ENCODE data around the gene DHRS1. TPM values are rescaled to one million over a fixed set of nuclear protein-coding genes. Genes with fewer than 3 reads are reported as not detected.
"Not testable (repeated sequence)": the region's sequence is repeated elsewhere in the genome, so short reads cannot be mapped to it uniquely, and the experiment has no call there.

DHRS1 gene
- total RNA-seq, 1 donor from 2014 or later, result 6.3 TPM

GRCh38 chr14:24251880-24252288, 47.7 kb downstream of the DHRS1 start:
- peak in 1 of 2 donors; percentile 53 for DNase-seq (ENCODE audit: low read depth in 2 of 2)

- no peak for DNase-seq (ENCODE audit: low read depth in 2 of 2)
These were observed 49.2 kb downstream of the DHRS1 start for GRCh38 chr14:24250354-24250753.

GRCh38 chr14:24249230-24250021, 50.2 kb downstream of the DHRS1 start:
- no peak for DNase-seq (ENCODE audit: low read depth in 2 of 2)

- DNase-seq (ENCODE audit: low read depth in 2 of 2), result no peak
These were observed 52.2 kb downstream of the DHRS1 start for GRCh38 chr14:24247422-24247821.

- DNase-seq (ENCODE audit: low read depth in 2 of 2), result no peak
These were observed 52.8 kb downstream of the DHRS1 start for GRCh38 chr14:24246765-24247212.

GRCh38 chr14:24245350-24245749, 54.2 kb downstream of the DHRS1 start:
- DNase-seq (ENCODE audit: low read depth in 2 of 2), result not testable (repeated sequence)

GRCh38 chr14:24243336-24243836, 56.2 kb downstream of the DHRS1 start:
- peak in 1 of 2 donors; percentile 50 for DNase-seq (ENCODE audit: low read depth in 2 of 2)

GRCh38 chr14:24241829-24242443, 57.6 kb downstream of the DHRS1 start:
- peak; percentile 91 to 95 for DNase-seq (ENCODE audit: low read depth in 2 of 2)

Other genes starting within 250 kb of the DHRS1 start
- under 0.01 TPM in 1 of 2 replicates, not detected in the other for gene CARMIL3, start 247.8 kb downstream of the DHRS1 start, total RNA-seq
- gene CPNE6, start 228.2 kb downstream of the DHRS1 start, total RNA-seq, result not detected in 2 replicates
- gene PCK2, start 205.5 kb downstream of the DHRS1 start, total RNA-seq, result 7.6 and 9.7 TPM in 2 replicates
- gene DCAF11, start 185.0 kb downstream of the DHRS1 start, total RNA-seq, result 59.9 and 77.8 TPM in 2 replicates
- gene NRL, start 184.8 kb downstream of the DHRS1 start, total RNA-seq, result 1.1 and 1.6 TPM in 2 replicates
- gene FITM1, start 169.1 kb downstream of the DHRS1 start, total RNA-seq, result 0.20 and 0.44 TPM in 2 replicates
- 114 TPM in 2 replicates for gene PSME1, start 163.6 kb downstream of the DHRS1 start, total RNA-seq
- 13.9 and 20.4 TPM in 2 replicates for gene EMC9, start 158.2 kb downstream of the DHRS1 start, total RNA-seq
- 114 and 139 TPM in 2 replicates for gene PSME2, start 153.2 kb downstream of the DHRS1 start, total RNA-seq
- gene RNF31, start 152.3 kb downstream of the DHRS1 start, total RNA-seq, result 21.1 and 23.2 TPM in 2 replicates
- 41.6 and 42.9 TPM in 2 replicates for gene IRF9, start 138.5 kb downstream of the DHRS1 start, total RNA-seq
- 1.1 and 1.2 TPM in 2 replicates for gene REC8, start 127.7 kb downstream of the DHRS1 start, total RNA-seq
- gene IPO4, start 111.0 kb downstream of the DHRS1 start, total RNA-seq, result 24.4 and 25.7 TPM in 2 replicates
- gene TM9SF1, start 104.3 kb downstream of the DHRS1 start, total RNA-seq, result 30.5 and 46.2 TPM in 2 replicates
- gene TSSK4, start 94.1 kb downstream of the DHRS1 start, total RNA-seq, result not detected in 2 replicates
- gene CHMP4A, start 86.3 kb downstream of the DHRS1 start, total RNA-seq, result 12.2 and 16.3 TPM in 2 replicates
- 8.3 and 13.7 TPM in 2 replicates for gene MDP1, start 83.7 kb downstream of the DHRS1 start, total RNA-seq
- gene NEDD8, start 67.4 kb downstream of the DHRS1 start, total RNA-seq, result 193 and 210 TPM in 2 replicates
- gene GMPR2, start 66.9 kb downstream of the DHRS1 start, total RNA-seq, result 87.6 and 109 TPM in 2 replicates
- 34.9 and 63.5 TPM in 2 replicates for gene TINF2, start 57.2 kb downstream of the DHRS1 start, total RNA-seq
- gene TGM1, start 36.6 kb downstream of the DHRS1 start, total RNA-seq, result under 0.01 and 0.20 TPM in 2 replicates
- gene RABGGTA, start 28.2 kb downstream of the DHRS1 start, total RNA-seq, result 11.8 and 17.3 TPM in 2 replicates
- 15.7 and 20.4 TPM in 2 replicates for gene NOP9, start 70 bp upstream of the DHRS1 start, total RNA-seq
- 1.3 and 2.6 TPM in 2 replicates for gene CIDEB, start 8.2 kb upstream of the DHRS1 start, total RNA-seq
- gene LTB4R2, start 10.4 kb upstream of the DHRS1 start, total RNA-seq, result 2.0 and 2.8 TPM in 2 replicates
- gene LTB4R, start 11.7 kb upstream of the DHRS1 start, total RNA-seq, result 2.0 and 2.2 TPM in 2 replicates
- 34.9 and 60.1 TPM in 2 replicates for gene ADCY4, start 35.3 kb upstream of the DHRS1 start, total RNA-seq
- 0.60 and 0.65 TPM in 2 replicates for gene RIPK3, start 40.2 kb upstream of the DHRS1 start, total RNA-seq
- gene NFATC4, start 68.4 kb upstream of the DHRS1 start, total RNA-seq, result 0.60 and 0.87 TPM in 2 replicates
- gene NYNRIN, start 99.2 kb upstream of the DHRS1 start, total RNA-seq, result 1.4 and 4.1 TPM in 2 replicates
- gene CBLN3, start 129.9 kb upstream of the DHRS1 start, total RNA-seq, result 0.20 and 0.22 TPM in 2 replicates
- gene KHNYN, start 130.2 kb upstream of the DHRS1 start, total RNA-seq, result 30.3 and 45.8 TPM in 2 replicates
- gene SDR39U1, start 143.0 kb upstream of the DHRS1 start, total RNA-seq, result 6.5 and 7.3 TPM in 2 replicates
- not detected in 2 replicates for gene CMA1, start 208.5 kb upstream of the DHRS1 start, total RNA-seq